Activated CD8-positive, alpha-beta memory T cell treated with anti-CD3 and anti-CD28 coated beads for 48 hours (primary cell): Measurements from ENCODE around the gene L3MBTL3.

ENCODE experiments used
- DNase-seq, 3 experiments: peaks; one replicate each; pipeline ENCODE4 v3.0.0-alpha.2; 2020; ENCODE audit warnings: low read depth in 2 of 3, low spot score in 2 of 3

L3MBTL3 gene

DNA sequence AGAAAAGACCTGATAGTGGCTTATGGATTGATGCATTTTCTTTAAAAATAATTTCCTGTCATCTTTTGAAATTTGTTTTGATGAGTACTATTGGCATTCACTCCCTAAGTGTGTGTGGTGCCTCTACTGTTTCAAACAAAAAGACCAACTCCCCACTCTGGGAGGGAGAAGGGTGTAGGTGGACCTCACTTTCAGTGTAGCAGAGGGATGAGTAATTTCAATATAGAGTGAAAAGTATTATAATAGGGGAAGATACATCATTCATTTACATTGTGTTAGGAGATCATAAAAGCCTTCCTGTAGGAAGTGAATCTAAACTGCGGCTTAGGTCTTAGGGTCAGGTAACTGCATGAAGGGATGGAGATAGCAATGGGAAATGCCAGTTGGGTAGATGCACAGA lies 158.0 kb downstream of the L3MBTL3 start:
- DNase-seq: no peak

DNA sequence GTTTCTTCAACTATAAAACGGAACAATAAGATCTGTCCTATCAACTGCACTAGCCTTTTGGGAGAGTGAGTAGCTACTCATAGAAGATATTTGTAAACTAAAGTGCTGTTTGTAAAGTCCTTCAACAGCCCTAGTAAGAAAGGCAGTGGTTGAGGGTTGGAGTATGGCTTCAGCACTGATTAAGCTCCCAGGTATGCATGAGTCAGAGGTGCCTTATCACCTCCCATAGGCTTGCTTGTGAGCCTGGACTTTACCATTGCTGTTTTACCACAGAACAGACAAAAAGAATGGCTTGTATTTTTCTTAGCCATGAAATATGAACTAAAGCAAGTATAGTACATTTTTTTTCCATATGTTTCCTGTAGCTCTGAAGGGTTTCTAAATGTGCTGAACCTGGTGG lies 160.3 kb downstream of the L3MBTL3 start:
- DNase-seq: no peak

DNA sequence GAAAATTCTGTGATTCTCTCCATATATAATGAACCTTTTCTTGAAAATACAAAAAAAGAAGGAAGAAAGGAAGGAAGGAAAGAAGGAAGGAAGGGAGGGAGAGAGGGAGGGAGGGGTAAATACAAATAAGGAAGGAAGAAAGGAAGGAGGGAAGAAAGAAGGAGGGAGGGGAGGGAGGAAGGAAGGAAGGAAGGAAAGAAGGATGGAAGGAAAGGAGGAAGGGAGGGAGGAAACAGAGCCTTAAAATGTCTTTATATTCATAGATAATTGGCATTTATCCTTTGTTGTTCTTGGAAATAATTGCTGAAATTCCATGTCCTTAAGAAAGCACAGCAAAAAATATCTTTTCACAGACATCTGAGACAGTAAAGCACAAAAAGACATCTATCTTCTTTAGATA lies 164.1 kb downstream of the L3MBTL3 start:
- DNase-seq: no peak

DNA sequence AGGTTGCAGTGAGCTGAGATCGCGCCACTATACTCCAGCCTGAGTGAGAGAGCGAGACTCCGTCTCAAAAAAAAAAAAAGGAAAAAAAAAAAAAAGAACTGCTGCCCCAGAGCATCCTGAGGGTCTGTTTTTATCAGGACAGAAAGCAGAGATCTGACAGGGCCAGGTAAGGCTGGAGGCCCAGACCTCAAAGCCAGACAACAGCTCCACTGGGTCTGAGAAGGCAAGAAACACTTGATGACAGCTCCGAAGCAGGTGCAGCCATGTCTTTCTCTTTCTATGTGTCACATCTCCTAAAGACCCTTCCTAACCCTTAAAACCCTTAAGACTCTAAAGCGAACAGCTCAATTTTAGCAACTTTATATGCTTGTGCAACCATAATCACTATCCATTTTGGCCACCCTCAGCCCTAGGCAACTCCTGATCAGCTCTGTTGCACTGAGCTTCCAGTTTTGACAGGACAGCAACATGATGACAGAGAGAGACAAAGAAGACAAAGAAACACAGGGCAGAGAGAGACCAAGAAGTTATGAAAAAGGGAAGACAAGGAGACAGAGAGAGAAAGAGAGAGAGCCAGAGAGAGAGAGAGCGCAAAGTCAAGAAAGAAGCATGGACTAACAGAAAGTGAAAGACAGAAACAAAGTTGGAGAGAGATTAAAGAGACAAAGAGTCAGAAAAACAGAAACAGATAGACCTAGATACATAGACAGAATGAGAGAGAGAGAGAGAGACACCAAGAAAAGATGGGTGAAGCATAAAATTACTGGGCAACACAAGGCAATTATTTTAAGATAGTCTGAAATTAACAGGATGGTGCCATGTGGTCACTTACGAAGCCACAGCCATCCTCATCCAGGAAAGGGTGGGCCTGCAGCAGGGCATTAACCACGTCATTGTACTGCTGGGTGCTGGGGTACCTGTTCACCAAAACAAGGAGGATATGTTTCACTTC lies 165.2 kb downstream of the L3MBTL3 start:
- DNase-seq: no peak

DNA sequence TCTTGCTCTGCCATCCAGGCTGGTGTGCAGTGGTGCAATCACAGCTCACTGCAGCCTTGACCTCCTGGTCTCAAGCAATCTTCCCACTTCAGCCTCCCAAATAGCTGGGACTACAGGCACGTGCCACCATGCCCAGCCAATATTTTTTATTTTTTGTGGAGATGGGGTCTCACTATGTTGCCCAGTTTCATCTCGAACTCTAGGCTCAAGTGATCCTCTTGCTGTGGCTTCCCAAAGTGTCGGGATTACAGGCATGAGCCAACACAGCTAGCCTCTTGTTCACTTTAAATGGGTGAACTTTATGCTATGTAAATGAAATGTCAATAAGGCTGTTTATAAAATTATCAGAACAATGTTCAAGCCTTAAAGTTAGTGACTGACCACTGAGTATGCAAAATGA lies 167.3 kb downstream of the L3MBTL3 start:
- no peak for DNase-seq

DNA sequence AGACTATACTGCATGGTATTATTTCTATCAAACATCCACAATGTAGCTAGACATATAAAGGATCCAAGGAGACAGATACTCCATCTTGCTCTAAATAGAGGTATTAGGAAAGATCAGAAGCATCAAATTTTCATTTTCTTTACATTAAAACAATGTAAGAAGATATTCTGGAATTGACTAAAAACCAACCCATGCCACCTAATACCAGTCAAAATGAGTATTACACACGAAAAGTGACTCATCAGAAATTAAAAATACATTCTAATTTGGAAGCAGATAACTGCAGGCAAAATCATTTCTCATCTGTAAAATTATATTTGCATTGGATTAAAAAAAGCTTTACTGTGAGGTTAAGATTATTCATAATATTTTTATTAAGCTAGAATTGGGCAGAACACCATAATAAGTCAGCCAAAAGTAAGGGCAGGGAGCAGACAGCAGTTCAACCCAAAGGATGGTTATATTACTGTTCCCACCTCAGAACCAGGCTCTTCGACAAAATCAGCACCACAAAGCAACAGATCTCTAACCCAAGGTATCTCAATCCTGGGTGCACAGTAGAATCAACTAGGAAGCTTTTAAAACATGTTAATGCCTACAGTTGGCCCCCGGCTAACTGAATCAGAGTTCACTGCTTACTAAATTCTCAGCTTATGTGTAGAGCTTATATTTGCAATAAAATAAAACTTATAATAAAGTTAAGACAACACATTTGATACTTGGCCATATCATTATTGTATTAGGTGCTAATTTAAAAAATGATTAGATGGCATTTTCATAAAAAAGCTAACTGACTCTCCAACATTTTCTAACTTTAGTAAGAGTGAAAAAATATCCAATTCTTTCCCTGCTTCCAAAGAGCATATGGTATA lies 169.2 kb downstream of the L3MBTL3 start:
- no peak for DNase-seq

DNA sequence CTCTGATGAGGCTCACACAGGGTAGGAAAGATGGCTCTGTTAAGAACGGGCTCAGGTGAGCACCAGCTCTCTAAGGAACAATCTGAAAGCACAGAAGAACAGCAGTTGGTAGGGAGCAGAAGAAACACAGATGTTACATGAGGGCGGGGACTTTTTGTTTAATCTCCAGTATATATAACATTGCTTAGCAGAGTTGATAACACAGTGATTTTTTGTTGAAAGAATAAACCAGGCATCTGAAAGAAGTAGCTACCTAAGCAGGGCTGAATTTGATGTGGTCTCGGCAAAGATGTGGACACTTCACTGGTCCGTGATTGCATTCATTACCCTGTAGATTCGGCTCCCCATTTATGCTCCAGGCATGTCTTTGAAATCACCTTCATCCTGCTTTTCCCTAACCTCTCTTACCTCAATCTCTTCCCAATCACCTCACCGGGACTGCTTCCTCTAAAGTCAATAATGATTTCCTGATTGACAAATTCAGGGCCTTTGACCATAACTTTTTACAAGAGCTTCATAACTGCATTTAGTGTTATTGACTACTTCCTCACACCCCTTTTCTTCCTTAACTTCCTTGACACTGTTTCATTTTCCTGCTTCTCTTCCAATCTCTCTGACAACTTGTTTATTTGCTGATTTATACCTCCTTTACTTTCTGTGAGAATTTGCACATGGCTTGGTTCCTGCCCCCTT lies 170.0 kb downstream of the L3MBTL3 start:
- DNase-seq: no peak

DNA sequence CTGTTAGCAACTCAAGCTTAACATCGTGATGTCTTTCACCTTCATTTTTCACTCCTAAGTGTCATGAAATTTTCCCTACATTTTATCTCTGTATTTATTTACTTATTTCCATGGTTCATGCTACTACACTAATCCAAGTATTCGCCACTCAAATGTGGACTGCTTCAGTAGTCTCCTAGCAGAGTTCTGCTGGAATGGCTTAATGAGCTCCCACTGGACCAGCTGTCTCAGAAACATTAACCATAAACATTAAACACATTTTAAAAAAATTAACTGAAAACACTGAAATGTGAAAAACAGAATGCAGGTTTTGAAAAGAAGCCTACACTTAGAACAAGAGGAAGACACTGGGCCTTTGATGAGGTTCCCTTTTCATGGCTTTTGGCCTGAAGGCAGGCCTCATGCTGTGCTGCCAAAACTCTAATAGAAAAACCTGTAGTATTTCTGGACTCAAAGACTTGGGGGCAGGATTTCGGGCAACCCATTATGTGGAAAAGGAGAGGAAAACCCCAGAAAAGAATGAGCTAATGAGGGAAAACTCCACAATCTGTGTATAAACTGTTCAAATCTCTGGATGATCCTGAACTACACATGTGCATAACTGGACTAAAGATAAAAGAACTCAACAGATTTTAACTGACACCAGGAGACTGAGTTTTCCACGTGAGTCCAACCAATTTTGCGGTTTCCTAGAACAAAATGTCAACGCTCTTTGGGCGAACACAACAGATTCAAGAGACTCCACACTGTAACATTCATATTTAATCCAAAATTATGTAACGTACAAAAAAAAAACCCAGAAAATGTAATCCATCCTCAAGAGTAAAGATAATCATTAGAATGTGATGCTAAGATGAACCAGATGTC lies 171.4 kb downstream of the L3MBTL3 start:
- no peak for DNase-seq
